ENCODE data around the gene ST6GAL2. TPM values are rescaled to one million over a fixed set of nuclear protein-coding genes. Genes with fewer than 3 reads are reported as not detected.

The ST6GAL2 gene
- total and polyA plus RNA-seq, 2 of the 8 experiments (the other 6 are each of a cell fraction or from before 2014, with no cell fraction given): 2.7 to 17.5 TPM

DNA sequence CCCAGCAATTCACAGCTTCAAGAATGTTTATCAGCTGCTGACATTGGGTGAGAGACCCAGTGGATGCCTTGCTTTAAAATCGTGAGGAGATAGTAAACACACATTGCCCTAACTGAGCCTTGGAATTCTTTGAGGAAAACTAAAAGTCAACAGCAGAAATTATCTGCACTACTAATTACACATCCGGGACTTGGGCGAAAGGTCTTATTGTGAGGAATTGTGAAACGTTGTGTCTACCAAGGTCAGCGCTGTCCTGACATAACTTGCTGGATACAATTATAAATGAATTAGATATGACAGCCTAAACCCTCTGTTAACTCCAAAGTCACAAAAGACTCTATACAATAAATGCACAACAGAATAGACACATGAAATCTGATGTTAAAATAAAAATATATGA, 121.4 kb downstream of the ST6GAL2 start (continued):
- TF ChIP-seq SUZ12 (IDR thresholded peaks at IDR 0.05; ENCODE audit: low read length): no peak
- TF ChIP-seq ASH2L (IDR thresholded peaks at IDR 0.05; ENCODE audit: low read length): no peak
- TF ChIP-seq E2F6 (IDR thresholded peaks at IDR 0.05): no peak
- TF ChIP-seq ZNF274 (IDR thresholded peaks at IDR 0.05; ENCODE audit: borderline replicate concordance, extremely low read depth, low read length): no peak
- TF ChIP-seq EP300 (IDR thresholded peaks at IDR 0.05; ENCODE audit: borderline replicate concordance in 1 of 2, low read depth in 2 of 2, low read length in 2 of 2): no peak

Measured in H1 (cell line).